Activated CD8-positive, alpha-beta T cell treated with anti-CD3 and anti-CD28 coated beads, Interleukin-2, amount 10 ng/mL, durations not matched to agents 7 days and 5 days (primary cell): Measurements from ENCODE around the gene KRT16. TPM values are rescaled to one million over a fixed set of nuclear protein-coding genes. Genes with fewer than 3 reads are reported as not detected.
"Not testable (repeated sequence)": the region's sequence is repeated elsewhere in the genome, so short reads cannot be mapped to it uniquely, and the experiment has no call there.

Source experiments
- ATAC-seq: fragments of 150-1000 bp; cut with Tn5 transposase; one replicate; pipeline ENCODE4 v1.10.0; 2021; ENCODE audit warnings: moderate library complexity
- CTCF ChIA-PET: fragments of 350-600 bp; sonication (Branson Sonifier 250); formaldehyde crosslinking; loops from one replicate; lab custom pipeline; 2021; ENCODE audit warnings: antibody characterized with exemption; lab: Charles Lee
- POLR2A ChIA-PET: fragments of 350-600 bp; sonication (Branson Sonifier 250); formaldehyde crosslinking; loops from one replicate; lab custom pipeline; 2021; ENCODE audit warnings: antibody characterized with exemption; lab: Charles Lee
- DNase-seq: peaks from one replicate; pipeline ENCODE4 v3.0.0-alpha.2; 2020
- H3K27ac Mint-ChIP-seq: one replicate; pipeline ENCODE4 v1.8.0; 2021; ENCODE audit warnings: mild to moderate bottlenecking, mixed read lengths
- H3K27me3 Mint-ChIP-seq: one replicate; pipeline ENCODE4 v1.8.0; 2021; ENCODE audit warnings: low read depth, mixed read lengths
- H3K36me3 Mint-ChIP-seq: one replicate; pipeline ENCODE4 v1.8.0; 2021; ENCODE audit warnings: low read depth, mixed read lengths
- H3K4me1 Mint-ChIP-seq: one replicate; pipeline ENCODE4 v1.8.0; 2021; ENCODE audit warnings: low read depth, mixed read lengths
- H3K4me3 Mint-ChIP-seq: one replicate; pipeline ENCODE4 v1.8.0; 2021; ENCODE audit warnings: mild to moderate bottlenecking, mixed read lengths
- H3K9me3 Mint-ChIP-seq: one replicate; pipeline ENCODE4 v1.8.0; 2022; ENCODE audit warnings: mixed read lengths; ENCODE audit not compliant: insufficient read depth
- total RNA-seq, 2 experiments: library from RNA; stranded (reverse); gene quantifications; one replicate each; pipeline ENCODE4 v1.2.3, GENCODE V29; 2021

Gene KRT16
- total RNA-seq, 2 experiments from 2014 or later = not detected

DNA sequence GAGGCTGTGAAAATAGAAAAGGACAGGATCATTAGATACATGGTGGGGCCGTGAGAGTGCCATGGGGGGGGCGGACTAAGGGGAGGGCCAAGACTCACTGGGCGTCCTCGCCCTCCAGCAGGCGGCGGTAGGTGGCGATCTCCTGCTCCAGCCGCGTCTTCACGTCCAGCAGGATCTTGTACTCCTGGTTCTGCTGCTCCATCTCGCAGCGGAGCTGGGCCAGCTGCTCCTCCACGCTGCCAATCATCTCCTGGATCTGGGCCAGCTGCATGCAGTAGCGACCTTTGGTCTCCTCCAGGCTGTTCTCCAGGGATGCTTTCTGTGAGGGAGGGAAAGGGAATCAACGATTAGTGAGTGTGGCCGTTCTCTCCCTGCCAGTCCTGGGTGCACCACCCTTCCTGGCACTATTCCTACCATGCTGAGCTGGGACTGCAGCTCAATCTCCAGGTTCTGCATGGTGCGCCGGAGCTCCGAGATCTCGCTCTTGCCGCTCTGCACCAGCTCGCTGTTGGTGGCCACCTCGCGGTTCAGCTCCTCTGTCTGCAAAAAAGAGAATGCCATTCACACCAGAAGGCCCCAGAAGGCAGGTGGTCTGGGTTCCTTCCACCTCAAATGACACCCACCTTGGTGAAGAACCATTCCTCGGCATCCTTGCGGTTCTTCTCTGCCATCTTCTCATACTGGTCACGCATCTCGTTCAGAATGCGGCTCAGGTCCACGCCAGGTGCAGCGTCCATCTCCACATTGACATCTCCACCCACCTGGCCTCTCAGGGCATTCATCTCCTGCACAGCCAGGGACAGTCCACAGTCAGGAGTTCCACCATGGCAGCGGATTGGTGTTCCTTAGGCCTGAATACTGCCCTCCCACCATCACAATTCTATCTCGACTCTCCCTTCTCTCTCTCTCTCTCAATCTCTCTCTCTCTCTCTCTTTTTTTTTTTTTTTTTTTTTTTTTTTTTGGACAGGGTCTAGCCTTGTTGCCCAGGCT is 29.1 kb downstream of the KRT16 start:
- DNase-seq = no peak
- Mint-ChIP-seq H3K4me3 (no peak overlapping the region), H3K9me3 (no peaks in the 10 kb centered on the region), H3K27me3 (peaks cover 17% of the 10 kb centered on the region), H3K4me1 (no peaks in the 10 kb centered on the region), H3K27ac (no peak overlapping the region), H3K36me3 (no peaks in the 10 kb centered on the region)
- POLR2A ChIA-PET = no interaction called here
- CTCF ChIA-PET = no interaction called here
- ATAC-seq = no peak

DNA sequence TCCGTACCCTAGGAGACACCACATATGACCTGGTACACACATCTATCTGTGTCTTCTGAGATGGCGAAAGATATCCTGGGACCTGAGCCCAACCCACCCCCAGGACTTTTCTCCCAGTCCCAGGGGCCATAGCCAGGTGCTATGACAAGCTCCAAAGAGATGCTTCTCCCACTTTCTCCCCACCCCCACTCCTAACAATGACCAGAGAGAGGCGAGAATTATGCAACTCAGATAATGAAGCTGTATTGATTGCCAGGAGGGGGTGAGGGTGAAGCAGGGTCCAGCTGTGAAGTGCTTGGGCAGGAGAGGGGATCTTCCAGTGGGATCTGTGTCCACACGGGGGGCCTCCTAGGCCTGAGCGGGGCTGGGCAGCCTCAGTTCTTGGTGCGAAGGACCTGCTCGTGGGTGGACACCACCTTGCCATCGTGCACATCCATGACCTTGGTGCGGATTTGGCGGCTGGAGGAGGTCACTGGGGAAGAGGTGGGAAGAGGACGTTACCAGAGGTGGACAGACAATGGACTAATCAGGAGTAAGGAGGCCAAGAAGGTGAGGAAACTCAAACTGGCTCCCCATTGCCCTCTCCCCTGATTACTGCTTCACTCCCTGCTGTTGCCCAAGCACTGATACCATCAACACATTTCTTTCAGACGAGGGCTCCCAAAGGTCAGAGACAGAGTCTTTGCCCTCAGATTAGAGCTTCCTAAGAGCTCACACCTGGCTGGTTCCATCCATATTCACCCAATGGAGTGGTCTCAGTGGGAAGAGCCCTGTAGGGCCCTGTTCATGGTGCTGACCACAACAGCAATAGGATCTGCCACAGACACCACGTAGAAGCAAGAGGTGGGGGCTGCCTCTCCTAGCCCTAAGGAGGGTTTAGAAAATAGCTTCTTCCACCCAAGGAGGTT is 30.3 kb downstream of the KRT16 start:
- CTCF ChIA-PET = interaction anchor here (1.4 to 2.2 kb wide), 4 partner anchors 11 to 81 kb away, joined by 3 to 10 read pairs (median 8); no protein-coding TSS in a partner anchor
- H3K27me3 Mint-ChIP-seq = peaks cover 17% of the 10 kb centered on the region
- H3K4me3 Mint-ChIP-seq, H3K9me3 Mint-ChIP-seq, POLR2A ChIA-PET, H3K27ac Mint-ChIP-seq, ATAC-seq, H3K36me3 Mint-ChIP-seq, DNase-seq, H3K4me1 Mint-ChIP-seq: not testable (repeated sequence)

GRCh38 chr17:41581366-41582060 is 31.1 kb downstream of the KRT16 start:
- Mint-ChIP-seq H3K9me3 (no peaks in the 10 kb centered on the region), H3K36me3 (no peaks in the 10 kb centered on the region), H3K4me3 (no peak overlapping the region), H3K27ac (no peak overlapping the region), H3K27me3 (peaks cover 17% of the 10 kb centered on the region), H3K4me1 (no peaks in the 10 kb centered on the region)
- ATAC-seq (no peak), DNase-seq (no peak)
- CTCF ChIA-PET = interaction anchor here (0.7 to 2.2 kb wide), 5 partner anchors 12 to 84 kb away, joined by 3 to 10 read pairs (median 7); no protein-coding TSS in a partner anchor
- POLR2A ChIA-PET = no interaction called here

- POLR2A ChIA-PET = no interaction called here
- ATAC-seq = no peak
Observed at GRCh38 chr17:41580687-41581365, 31.7 kb downstream of the KRT16 start.

DNA sequence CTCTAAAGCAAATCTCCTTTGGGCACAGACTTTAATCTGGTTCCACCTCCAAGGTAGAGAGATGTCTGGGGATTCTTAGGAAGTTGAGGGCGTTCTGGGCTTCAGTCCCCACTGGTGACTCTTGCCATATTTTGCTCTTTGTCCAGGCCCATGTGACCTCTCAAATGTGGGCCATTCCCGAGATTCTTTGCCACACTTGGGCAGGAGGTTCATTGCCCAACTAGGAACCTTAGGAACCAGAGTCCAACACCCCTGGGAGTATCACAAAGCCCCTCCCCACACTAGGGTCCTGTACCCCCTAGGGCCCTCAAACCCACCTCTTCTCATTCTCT is 32.4 kb downstream of the KRT16 start:
- no peak for ATAC-seq
- no peak for DNase-seq
- Mint-ChIP-seq H3K9me3 (no peaks in the 10 kb centered on the region), H3K4me3 (no peak overlapping the region), H3K27me3 (peaks cover 17% of the 10 kb centered on the region), H3K27ac (no peak overlapping the region), H3K36me3 (no peaks in the 10 kb centered on the region), H3K4me1 (no peaks in the 10 kb centered on the region)
- ChIA-PET POLR2A (no interaction called here), CTCF (interaction anchor here (0.6 to 2.2 kb wide), 15 partner anchors 13 to 86 kb away, joined by 3 to 13 read pairs (median 4); no protein-coding TSS in a partner anchor)

More at GRCh38 chr17:41580687-41581365, 31.7 kb downstream of the KRT16 start:
- CTCF ChIA-PET = interaction anchor here (0.7 to 2.2 kb wide), 5 partner anchors 12 to 85 kb away, joined by 3 to 10 read pairs (median 7); no protein-coding TSS in a partner anchor
- Mint-ChIP-seq H3K27me3 (peaks cover 17% of the 10 kb centered on the region), H3K27ac (no peak overlapping the region), H3K4me1 (no peaks in the 10 kb centered on the region), H3K36me3 (no peaks in the 10 kb centered on the region), H3K9me3 (no peaks in the 10 kb centered on the region), H3K4me3 (no peak overlapping the region)
- no peak for DNase-seq

- DNase-seq (peak; percentile 84), ATAC-seq (peak; percentile 96)
- POLR2A ChIA-PET = no interaction called here
- H3K4me1 Mint-ChIP-seq = no peaks in the 10 kb centered on the region
- H3K9me3 Mint-ChIP-seq = no peaks in the 10 kb centered on the region
- CTCF ChIA-PET = interaction anchor here (0.6 to 1.7 kb wide), 14 partner anchors 12 to 87 kb away, joined by 3 to 13 read pairs (median 4); no protein-coding TSS in a partner anchor
- no peak overlapping the region for H3K4me3 Mint-ChIP-seq
- H3K27me3 Mint-ChIP-seq = peaks cover 17% of the 10 kb centered on the region
- no peak overlapping the region for H3K27ac Mint-ChIP-seq
- no peaks in the 10 kb centered on the region for H3K36me3 Mint-ChIP-seq
Observed at GRCh38 chr17:41579484-41580243, 32.9 kb downstream of the KRT16 start.

DNA sequence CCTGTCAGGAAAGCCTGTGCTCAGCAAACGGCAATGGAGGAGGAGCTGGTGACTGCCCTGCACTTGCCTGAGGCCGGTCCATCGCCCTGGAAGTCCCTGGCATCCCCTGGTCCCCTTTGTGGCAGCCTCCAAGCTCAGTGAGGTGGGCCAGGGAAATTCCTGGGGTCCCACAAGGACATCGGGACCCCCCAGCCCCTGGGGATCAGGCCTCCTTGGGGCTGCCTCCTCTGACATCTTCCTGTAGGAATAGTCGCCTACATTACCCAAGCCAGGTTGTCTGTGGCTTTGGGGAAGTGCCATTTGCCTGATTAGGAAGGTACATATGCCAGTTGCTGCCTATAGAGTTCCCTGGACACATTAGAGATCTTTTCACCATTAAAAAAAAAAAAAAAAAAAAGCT is 33.6 kb downstream of the KRT16 start:
- Mint-ChIP-seq H3K9me3 (no peaks in the 10 kb centered on the region), H3K27me3 (peaks cover 17% of the 10 kb centered on the region), H3K36me3 (no peaks in the 10 kb centered on the region), H3K27ac (no peak overlapping the region), H3K4me3 (no peak overlapping the region), H3K4me1 (no peaks in the 10 kb centered on the region)
- CTCF ChIA-PET = interaction anchor here (1.0 to 1.7 kb wide), 10 partner anchors 12 to 84 kb away, joined by 3 to 13 read pairs (median 4); no protein-coding TSS in a partner anchor
- POLR2A ChIA-PET = no interaction called here
- ATAC-seq (no peak), DNase-seq (no peak)

- no peak overlapping the region for H3K4me3 Mint-ChIP-seq
- no peak overlapping the region for H3K27ac Mint-ChIP-seq
- no peaks in the 10 kb centered on the region for H3K36me3 Mint-ChIP-seq
- ChIA-PET POLR2A (no interaction called here), CTCF (interaction anchor here (1.4 to 1.7 kb wide), 3 partner anchors 29 to 31 kb away, joined by 4 to 13 read pairs (median 4); no protein-coding TSS in a partner anchor)
- no peaks in the 10 kb centered on the region for H3K9me3 Mint-ChIP-seq
- DNase-seq (no peak), ATAC-seq (no peak)
- H3K4me1 Mint-ChIP-seq = no peaks in the 10 kb centered on the region
- peaks cover 19% of the 10 kb centered on the region for H3K27me3 Mint-ChIP-seq
Observed at GRCh38 chr17:41578538-41578937, 34.0 kb downstream of the KRT16 start.

- H3K4me3 Mint-ChIP-seq, ATAC-seq, H3K4me1 Mint-ChIP-seq, POLR2A ChIA-PET, DNase-seq, H3K9me3 Mint-ChIP-seq, H3K27ac Mint-ChIP-seq, H3K36me3 Mint-ChIP-seq: not testable (repeated sequence)
- CTCF ChIA-PET = interaction anchor here (0.8 to 1.1 kb wide), 2 partner anchors 28 to 72 kb away, joined by 3 to 5 read pairs; no protein-coding TSS in a partner anchor
- H3K27me3 Mint-ChIP-seq = peaks cover 24% of the 10 kb centered on the region
Observed at GRCh38 chr17:41576740-41577139, 35.8 kb downstream of the KRT16 start.

GRCh38 chr17:41575336-41575735 is 37.2 kb downstream of the KRT16 start:
- POLR2A ChIA-PET = no interaction called here
- Mint-ChIP-seq H3K36me3 (no peaks in the 10 kb centered on the region), H3K4me3 (no peak overlapping the region), H3K27me3 (peaks cover 20% of the 10 kb centered on the region), H3K4me1 (no peaks in the 10 kb centered on the region), H3K9me3 (no peaks in the 10 kb centered on the region), H3K27ac (no peak overlapping the region)
- CTCF ChIA-PET = no interaction called here
- ATAC-seq = no peak
- no peak for DNase-seq
